Mesendoderm (in vitro differentiated cells): Measurements from ENCODE around the gene SMIM12.

Source experiments
- DNase-seq: peaks from one replicate; pipeline ENCODE4 v3.0.0; 2013
- H2AK5ac ChIP-seq: 2 replicates; pipeline ENCODE4 v1.6.1; 2013; ENCODE audit warnings: low read length, inconsistent platforms
- H2BK120ac ChIP-seq: 2 replicates; pipeline ENCODE4 v1.6.1; 2013; ENCODE audit warnings: low read depth, mild to moderate bottlenecking, low read length, moderate library complexity, mixed read lengths
- H2BK15ac ChIP-seq: replicated peaks from 2 replicates; pipeline ENCODE4 v1.6.1; 2013; ENCODE audit warnings: low read depth, mild to moderate bottlenecking, moderate library complexity
- H2BK5ac ChIP-seq: 2 replicates; pipeline ENCODE4 v1.6.1; 2013; ENCODE audit warnings: low read length, inconsistent platforms
- H3K18ac ChIP-seq: 2 replicates; pipeline ENCODE4 v1.6.1; 2013; ENCODE audit warnings: mild to moderate bottlenecking, low read length, mixed read lengths
- H3K23ac ChIP-seq: one replicate; pipeline ENCODE4 v1.6.1; 2013; ENCODE audit warnings: low read length
- H3K27ac ChIP-seq: 2 replicates; pipeline ENCODE4 v1.5.1; 2013; ENCODE audit warnings: low read depth, mild to moderate bottlenecking, inconsistent platforms, low read length, moderate library complexity
- H3K27me3 ChIP-seq: 2 replicates; pipeline ENCODE4 v1.6.1; 2013; ENCODE audit warnings: low read length, control low read depth, mild to moderate bottlenecking, inconsistent platforms; ENCODE audit not compliant: insufficient read depth, poor library complexity
- H3K36me3 ChIP-seq: 2 replicates; pipeline ENCODE4 v1.6.1; 2013; ENCODE audit warnings: low read length, inconsistent platforms; ENCODE audit not compliant: control insufficient read depth, insufficient read depth
- H3K4ac ChIP-seq: one replicate; pipeline ENCODE4 v1.6.1; 2013; ENCODE audit warnings: low read depth, mild to moderate bottlenecking, low read length, moderate library complexity
- H3K4me1 ChIP-seq: 2 replicates; pipeline ENCODE4 v1.6.1; 2013; ENCODE audit warnings: low read depth, low read length, inconsistent platforms; ENCODE audit not compliant: control insufficient read depth
- H3K4me2 ChIP-seq: 2 replicates; pipeline ENCODE4 v1.6.1; 2013; ENCODE audit warnings: low read length
- H3K4me3 ChIP-seq: 2 replicates; pipeline ENCODE4 v1.5.1; 2013; ENCODE audit warnings: mild to moderate bottlenecking, low read length
- H3K56ac ChIP-seq: one replicate; pipeline ENCODE4 v1.6.1; 2013; ENCODE audit warnings: low read length
- H3K79me1 ChIP-seq: 2 replicates; pipeline ENCODE4 v1.6.1; 2013; ENCODE audit warnings: low read length, inconsistent platforms
- H3K79me2 ChIP-seq: 2 replicates; pipeline ENCODE4 v1.6.1; 2013; ENCODE audit warnings: mild to moderate bottlenecking, low read length; ENCODE audit not compliant: control insufficient read depth, insufficient read depth
- H3K9ac ChIP-seq: 2 replicates; pipeline ENCODE4 v1.6.1; 2013; ENCODE audit warnings: low read length, inconsistent platforms
- H4K5ac ChIP-seq: one replicate; pipeline ENCODE4 v1.6.1; 2013; ENCODE audit warnings: low read length
- H4K8ac ChIP-seq: one replicate; pipeline ENCODE4 v1.6.1; 2013; ENCODE audit warnings: low read depth, mild to moderate bottlenecking, control low read depth, low read length, moderate library complexity
- WGBS: extraction: QIAGEN DNeasy Blood & Tissue Kit; methylation state at CpG from one replicate; pipeline ENCODE4 v1.1.7; 2013; ENCODE audit warnings: low lambda C conversion rate, missing lambda C conversion rate; ENCODE audit not compliant: insufficient coverage; ENCODE audit errors: extremely low coverage; 5-methylcytosine and 5-hydroxymethylcytosine counted together

Gene SMIM12

GRCh38 chr1:34885405-34886247, 26.1 kb upstream of the SMIM12 start:
- Histone ChIP-seq H2BK120ac (no peak overlapping the region), H3K56ac (peak overlapping the region; percentile 73), H3K23ac (no peak overlapping the region), H3K79me2 (no peaks in the 10 kb centered on the region), H3K4me1 (no peaks in the 10 kb centered on the region), H3K79me1 (no peaks in the 10 kb centered on the region), H3K4me2 (peak overlapping the region; percentile 69), H3K18ac (no peak overlapping the region), H2AK5ac (no peak overlapping the region), H3K36me3 (no peaks in the 10 kb centered on the region), H3K9ac (peak overlapping the region; percentile 71), H3K4me3 (no peak overlapping the region), H3K27me3 (no peaks in the 10 kb centered on the region), H4K8ac (no peak overlapping the region), H2BK15ac (no peak overlapping the region), H3K4ac (no peak overlapping the region), H2BK5ac (no peak overlapping the region), H3K27ac (no peak overlapping the region), H4K5ac (no peak overlapping the region)
- peak; percentile 65 for DNase-seq
- no CpG with 5 or more reads among the region's 80 CpGs for WGBS

DNA sequence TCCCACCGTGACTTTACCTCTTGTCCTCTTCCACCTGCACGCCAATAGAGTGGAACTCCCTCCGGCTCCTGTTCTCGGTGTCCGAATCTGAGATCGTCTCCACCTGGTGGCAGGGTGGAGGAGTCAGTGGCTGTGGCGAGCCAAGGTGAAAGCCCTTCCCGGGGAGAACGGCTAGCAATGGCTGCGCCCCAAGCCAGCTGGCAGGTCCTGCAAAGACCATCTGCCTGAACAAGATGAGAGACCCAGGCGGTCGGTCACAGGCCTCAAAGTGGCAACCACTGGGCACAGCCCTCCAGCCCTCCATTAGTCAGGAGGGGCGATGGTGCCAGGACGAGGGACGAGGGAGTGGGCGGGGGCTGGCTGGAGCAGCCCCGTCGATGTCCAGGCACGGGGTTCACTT, 25.4 kb upstream of the SMIM12 start:
- no CpG with 5 or more reads among the region's 19 CpGs for WGBS
- Histone ChIP-seq H3K27me3 (no peaks in the 10 kb centered on the region), H3K79me2 (no peaks in the 10 kb centered on the region)

DNA sequence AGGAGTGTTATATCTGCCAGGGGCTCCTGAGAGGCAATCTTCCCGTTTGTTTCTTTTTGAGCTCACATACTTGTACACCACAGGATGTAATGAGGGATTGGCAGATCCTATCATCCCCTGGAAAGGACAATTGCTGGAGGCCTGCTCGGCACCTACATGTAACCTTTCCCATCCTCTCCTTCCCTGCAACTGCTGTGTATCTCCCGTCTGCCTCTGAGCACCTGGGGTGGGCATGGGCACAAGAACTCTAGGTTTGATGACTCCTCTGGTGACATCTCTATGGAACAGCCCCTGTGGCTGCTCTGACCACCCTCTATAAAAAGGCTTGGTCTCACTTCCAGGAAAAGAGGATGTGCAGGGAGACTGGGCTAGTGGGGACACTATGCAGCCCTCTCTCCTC, 25.0 kb upstream of the SMIM12 start:
- WGBS, result no CpG with 5 or more reads among the region's 3 CpGs
- Histone ChIP-seq H3K79me2 (no peaks in the 10 kb centered on the region), H2BK120ac (no peak overlapping the region), H3K23ac (no peak overlapping the region), H3K4me3 (no peak overlapping the region), H4K8ac (no peak overlapping the region), H4K5ac (no peak overlapping the region), H3K4me2 (no peak overlapping the region), H3K18ac (no peak overlapping the region), H2BK5ac (no peak overlapping the region), H3K36me3 (no peaks in the 10 kb centered on the region), H3K9ac (no peak overlapping the region), H3K79me1 (no peaks in the 10 kb centered on the region), H3K56ac (no peak overlapping the region), H3K4me1 (no peaks in the 10 kb centered on the region), H3K4ac (no peak overlapping the region), H2AK5ac (no peak overlapping the region), H3K27ac (no peak overlapping the region), H2BK15ac (no peak overlapping the region), H3K27me3 (no peaks in the 10 kb centered on the region)
- no peak for DNase-seq

More for the DNA sequence above, 25.4 kb upstream of the SMIM12 start:
- DNase-seq, result peak; percentile 67
- H3K4ac ChIP-seq, result no peak overlapping the region
- H3K18ac ChIP-seq, result no peak overlapping the region
- no peak overlapping the region for H2BK15ac ChIP-seq
- H3K79me1 ChIP-seq, result no peaks in the 10 kb centered on the region
- no peak overlapping the region for H4K5ac ChIP-seq
- H2BK120ac ChIP-seq, result no peak overlapping the region
- no peak overlapping the region for H2BK5ac ChIP-seq
- H3K36me3 ChIP-seq, result no peaks in the 10 kb centered on the region
- no peak overlapping the region for H3K4me3 ChIP-seq
- H4K8ac ChIP-seq, result no peak overlapping the region
- no peak overlapping the region for H3K23ac ChIP-seq
- peak overlapping the region; percentile 25 for H3K4me2 ChIP-seq
- no peak overlapping the region for H2AK5ac ChIP-seq
- no peaks in the 10 kb centered on the region for H3K4me1 ChIP-seq
- H3K56ac ChIP-seq, result no peak overlapping the region
- no peak overlapping the region for H3K27ac ChIP-seq
- no peak overlapping the region for H3K9ac ChIP-seq

GRCh38 chr1:34879230-34879629, 19.7 kb upstream of the SMIM12 start:
- Histone ChIP-seq H3K4me1 (no peaks in the 10 kb centered on the region), H3K4me2 (no peak overlapping the region), H4K8ac (no peak overlapping the region), H3K27me3 (no peaks in the 10 kb centered on the region), H3K27ac (no peak overlapping the region), H3K9ac (no peak overlapping the region), H2BK5ac (no peak overlapping the region), H3K23ac (no peak overlapping the region), H4K5ac (no peak overlapping the region), H3K79me1 (no peaks in the 10 kb centered on the region), H3K4ac (no peak overlapping the region), H3K56ac (no peak overlapping the region), H3K36me3 (no peaks in the 10 kb centered on the region), H2BK120ac (no peak overlapping the region), H2AK5ac (no peak overlapping the region), H3K4me3 (no peak overlapping the region), H3K79me2 (no peaks in the 10 kb centered on the region), H2BK15ac (no peak overlapping the region), H3K18ac (no peak overlapping the region)
- DNase-seq, result peak; percentile 40
- WGBS, result no CpG with 5 or more reads among the region's 9 CpGs

DNA sequence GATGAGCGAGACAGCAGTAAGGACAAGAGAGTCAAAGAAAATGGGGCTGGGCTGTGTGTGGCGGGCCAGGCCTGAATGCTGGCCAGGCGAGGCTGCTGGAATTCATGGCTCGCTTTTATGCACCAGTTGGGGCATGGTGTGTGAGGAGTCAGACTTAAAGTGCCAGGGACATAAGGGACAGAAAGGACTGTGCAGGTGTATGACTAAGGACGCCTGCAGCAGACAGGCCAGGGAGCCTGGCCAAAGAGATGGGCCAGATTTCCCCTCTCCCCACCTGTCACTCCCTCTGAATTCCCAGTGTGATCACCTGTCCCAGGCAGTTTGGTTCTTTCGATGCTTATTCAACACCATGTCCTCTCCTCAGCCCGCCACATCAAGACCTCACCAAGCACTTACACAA, 16.9 kb upstream of the SMIM12 start:
- no peak for DNase-seq
- no CpG with 5 or more reads among the region's 7 CpGs for WGBS
- Histone ChIP-seq H3K56ac (no peak overlapping the region), H3K4ac (no peak overlapping the region), H3K79me1 (no peaks in the 10 kb centered on the region), H3K4me1 (no peaks in the 10 kb centered on the region), H2BK5ac (no peak overlapping the region), H2BK15ac (no peak overlapping the region), H2AK5ac (no peak overlapping the region), H3K27me3 (no peaks in the 10 kb centered on the region), H3K4me2 (no peak overlapping the region), H3K18ac (no peak overlapping the region), H3K23ac (no peak overlapping the region), H4K5ac (no peak overlapping the region), H3K36me3 (no peaks in the 10 kb centered on the region), H2BK120ac (no peak overlapping the region), H4K8ac (no peak overlapping the region), H3K4me3 (no peak overlapping the region), H3K79me2 (no peaks in the 10 kb centered on the region), H3K27ac (no peak overlapping the region), H3K9ac (no peak overlapping the region)
